GM18526 (cell line): ENCODE data around the gene CELF6.

Experiments used
- POLR2A ChIP-seq: IDR thresholded peaks from 3 replicates; pipeline ENCODE4 v1.6.1; 2011; ENCODE audit not compliant: insufficient read length; ENCODE audit errors: extremely low read depth

The CELF6 gene

DNA sequence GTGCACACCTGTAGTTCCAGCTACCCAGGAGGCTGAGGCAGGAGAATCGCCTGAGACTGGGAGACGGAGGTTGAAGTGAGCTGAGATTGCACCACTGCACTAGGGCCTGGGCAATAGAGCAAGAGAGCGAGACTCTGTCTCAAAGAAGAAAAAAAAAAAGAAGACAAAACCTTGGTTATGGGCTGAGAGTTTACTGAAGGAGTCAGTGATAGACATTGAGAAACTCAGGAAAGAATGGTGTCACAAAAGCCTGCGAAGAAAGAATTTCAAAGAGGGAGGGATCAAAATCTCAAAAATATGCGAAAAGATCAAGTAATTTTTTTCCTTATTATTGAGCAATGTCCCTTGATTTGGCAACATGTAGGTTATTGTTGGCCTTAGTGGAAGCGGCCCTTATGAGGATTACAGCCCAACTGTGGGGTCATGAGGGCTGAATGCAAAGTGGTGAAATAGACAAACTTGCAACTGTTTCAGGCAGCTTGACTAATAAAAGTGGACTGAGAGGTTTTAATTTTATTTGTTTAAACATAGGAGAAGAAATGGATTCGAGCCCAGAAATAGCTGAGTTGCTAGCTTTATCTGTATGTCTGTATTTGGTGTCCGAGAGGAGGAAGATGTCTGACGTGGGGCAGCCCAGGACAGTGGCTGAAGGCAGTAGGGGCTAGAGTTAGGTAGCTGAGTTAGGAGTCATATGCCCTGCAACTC, 18.8 kb upstream of the CELF6 start:
- no peak for TF ChIP-seq POLR2A

DNA sequence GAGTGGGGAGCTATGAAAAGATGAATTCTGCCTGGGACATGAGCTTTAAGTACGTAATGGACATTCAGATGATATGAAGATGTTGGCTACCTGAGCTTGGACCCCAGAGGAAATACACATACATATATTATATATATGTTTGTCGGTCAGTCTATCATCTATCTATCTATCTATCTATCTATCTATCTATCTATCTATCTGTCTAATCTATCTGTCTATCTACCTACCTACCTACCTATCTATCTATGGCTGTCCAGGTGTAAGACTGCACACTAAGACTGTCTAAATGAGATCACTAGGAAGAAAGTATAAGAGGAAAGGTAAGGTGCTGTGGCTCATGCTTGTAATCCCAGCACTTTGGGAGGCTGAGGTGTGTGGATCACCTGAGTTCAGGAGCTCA, 18.2 kb upstream of the CELF6 start:
- no peak for TF ChIP-seq POLR2A

GRCh38 chr15:72334842-72335241, 14.9 kb upstream of the CELF6 start:
- no peak for TF ChIP-seq POLR2A

DNA sequence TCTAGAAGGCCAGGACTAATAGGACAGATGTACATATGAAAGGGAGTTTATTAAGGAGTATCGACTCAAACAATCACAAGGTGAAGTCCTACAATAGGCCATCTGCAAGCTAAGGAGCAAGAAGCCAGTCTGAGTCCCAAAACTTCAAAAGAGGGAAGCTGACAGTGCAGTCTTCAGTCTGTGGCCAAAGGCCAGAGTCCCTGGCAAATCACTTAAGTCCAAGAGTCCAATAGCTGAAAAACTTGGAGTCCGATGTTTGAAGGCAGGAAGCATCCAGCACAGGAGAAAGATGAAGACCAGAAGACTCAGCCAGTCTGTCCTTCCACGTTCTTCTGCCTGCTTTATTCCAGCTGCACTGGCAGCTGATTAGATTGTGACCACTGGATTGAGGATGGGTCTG, 11.1 kb upstream of the CELF6 start:
- no peak for TF ChIP-seq POLR2A

- TF ChIP-seq POLR2A: no peak
These were observed 3.8 kb upstream of the CELF6 start for GRCh38 chr15:72323752-72324151.

DNA sequence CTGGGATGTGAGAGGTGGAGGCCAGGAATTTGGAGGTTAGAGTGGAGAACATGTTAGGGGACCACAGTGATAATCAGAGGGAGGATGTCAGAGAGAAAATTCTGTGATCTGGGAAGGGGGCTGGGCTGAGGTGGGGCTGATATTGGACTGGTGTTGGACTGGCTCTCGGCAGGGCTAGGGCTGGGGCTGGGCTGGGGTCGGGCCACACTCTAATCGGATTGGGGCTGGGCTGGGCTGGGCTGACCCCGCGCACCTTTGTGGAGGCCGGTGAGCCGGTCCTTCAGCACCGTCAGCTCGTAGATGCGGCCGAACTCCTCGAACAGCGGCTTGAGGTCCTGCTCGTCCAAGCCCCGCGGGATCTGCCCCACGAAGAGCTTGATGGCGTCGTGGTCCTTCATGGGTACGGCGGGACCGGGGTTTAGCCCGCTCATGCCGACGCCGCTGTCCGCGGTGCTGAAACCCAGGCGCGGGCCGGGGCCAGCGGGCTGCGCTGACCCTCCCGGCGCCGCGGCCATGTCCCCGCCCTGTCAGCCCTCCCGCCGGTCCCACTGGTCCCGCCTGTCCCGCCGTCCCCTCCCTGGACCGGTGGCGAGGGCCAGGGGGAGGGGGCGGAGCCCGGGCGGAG, 485 bp downstream of the CELF6 start:
- TF ChIP-seq POLR2A: no peak

GRCh38 chr15:72318408-72318942, 1.5 kb downstream of the CELF6 start:
- TF ChIP-seq POLR2A: no peak

DNA sequence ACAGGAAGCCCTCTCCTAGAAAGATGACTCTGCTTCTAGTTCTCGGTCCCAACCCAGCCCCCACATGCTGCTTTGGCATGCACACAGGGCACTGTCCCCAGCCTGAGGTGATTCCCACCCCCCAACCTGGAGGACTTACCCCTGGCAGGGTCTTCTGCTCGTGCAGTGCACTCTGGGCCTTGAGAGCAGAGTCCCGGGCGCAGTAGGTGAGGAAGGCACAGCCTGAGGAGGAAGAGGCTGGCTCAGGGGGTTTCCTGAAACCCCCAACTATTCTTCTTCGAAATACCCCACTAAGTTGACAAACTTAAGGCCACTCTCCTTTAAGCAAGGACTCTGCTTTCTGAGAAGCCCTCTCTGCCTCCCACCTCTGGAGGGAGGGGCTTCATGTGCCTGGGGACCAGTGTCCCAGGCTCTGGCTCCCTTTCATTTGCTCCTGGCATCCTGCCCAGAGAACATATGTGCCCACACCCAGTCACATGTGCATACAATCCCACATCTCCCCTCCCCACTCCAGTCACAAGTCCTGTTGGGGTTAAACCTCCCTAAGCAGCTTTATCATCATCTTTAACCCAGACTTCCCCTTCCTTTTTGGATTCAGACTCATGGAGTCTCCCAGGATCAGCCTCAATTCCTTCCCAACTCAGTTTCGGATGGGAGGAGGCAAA, 4.1 kb downstream of the CELF6 start:
- no peak for TF ChIP-seq POLR2A

- no peak for TF ChIP-seq POLR2A
These were observed 6.1 kb downstream of the CELF6 start for GRCh38 chr15:72313881-72314280.

GRCh38 chr15:72313448-72313840, 6.5 kb downstream of the CELF6 start:
- TF ChIP-seq POLR2A: no peak

GRCh38 chr15:72312605-72313447, 7.1 kb downstream of the CELF6 start:
- no peak for TF ChIP-seq POLR2A

GRCh38 chr15:72307026-72307425, 12.9 kb downstream of the CELF6 start:
- no peak for TF ChIP-seq POLR2A

- TF ChIP-seq POLR2A: no peak
These were observed 13.7 kb downstream of the CELF6 start for GRCh38 chr15:72306211-72306785.

DNA sequence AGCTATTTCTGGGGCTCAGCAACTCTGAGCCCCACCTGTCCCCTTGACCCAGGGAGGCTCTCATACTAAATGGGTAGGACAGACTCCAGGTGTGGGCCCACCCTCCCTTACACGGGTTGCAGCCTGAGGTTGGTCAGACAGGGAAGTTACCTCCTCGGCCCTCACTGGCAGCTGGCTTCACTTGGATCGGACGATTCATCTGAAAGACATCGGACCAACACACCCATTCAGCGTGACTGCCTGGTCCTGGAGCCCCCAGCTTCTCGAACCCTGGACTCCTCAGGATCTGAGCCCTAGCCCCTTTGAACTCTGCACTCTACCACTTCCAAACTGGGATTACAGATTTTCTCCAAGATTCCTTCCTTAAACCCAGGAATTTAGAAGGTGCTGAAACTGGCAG, 15.4 kb downstream of the CELF6 start:
- no peak for TF ChIP-seq POLR2A

- no peak for TF ChIP-seq POLR2A
These were observed 17.0 kb downstream of the CELF6 start for GRCh38 chr15:72302955-72303354.
